ENCODE data around the gene MDM2. TPM values are rescaled to one million over a fixed set of nuclear protein-coding genes. Genes with fewer than 3 reads are reported as not detected.
A peak's percentile ranks its signal among the peaks of the same experiment; 100 is the strongest.

MDM2 gene
- total and polyA plus RNA-seq, 2 of the 8 experiments (the other 6 are each of a cell fraction or from before 2014, with no cell fraction given) = 15.1 to 115 TPM

DNA sequence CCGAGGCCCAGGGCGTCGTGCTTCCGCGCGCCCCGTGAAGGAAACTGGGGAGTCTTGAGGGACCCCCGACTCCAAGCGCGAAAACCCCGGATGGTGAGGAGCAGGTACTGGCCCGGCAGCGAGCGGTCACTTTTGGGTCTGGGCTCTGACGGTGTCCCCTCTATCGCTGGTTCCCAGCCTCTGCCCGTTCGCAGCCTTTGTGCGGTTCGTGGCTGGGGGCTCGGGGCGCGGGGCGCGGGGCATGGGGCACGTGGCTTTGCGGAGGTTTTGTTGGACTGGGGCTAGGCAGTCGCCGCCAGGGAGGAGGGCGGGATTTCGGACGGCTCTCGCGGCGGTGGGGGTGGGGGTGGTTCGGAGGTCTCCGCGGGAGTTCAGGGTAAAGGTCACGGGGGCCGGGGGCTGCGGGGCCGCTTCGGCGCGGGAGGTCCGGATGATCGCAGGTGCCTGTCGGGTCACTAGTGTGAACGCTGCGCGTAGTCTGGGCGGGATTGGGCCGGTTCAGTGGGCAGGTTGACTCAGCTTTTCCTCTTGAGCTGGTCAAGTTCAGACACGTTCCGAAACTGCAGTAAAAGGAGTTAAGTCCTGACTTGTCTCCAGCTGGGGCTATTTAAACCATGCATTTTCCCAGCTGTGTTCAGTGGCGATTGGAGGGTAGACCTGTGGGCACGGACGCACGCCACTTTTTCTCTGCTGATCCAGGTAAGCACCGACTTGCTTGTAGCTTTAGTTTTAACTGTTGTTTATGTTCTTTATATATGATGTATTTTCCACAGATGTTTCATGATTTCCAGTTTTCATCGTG lies 612 bp downstream of the MDM2 start (continued):
- TF ChIP-seq, protein P1, sequence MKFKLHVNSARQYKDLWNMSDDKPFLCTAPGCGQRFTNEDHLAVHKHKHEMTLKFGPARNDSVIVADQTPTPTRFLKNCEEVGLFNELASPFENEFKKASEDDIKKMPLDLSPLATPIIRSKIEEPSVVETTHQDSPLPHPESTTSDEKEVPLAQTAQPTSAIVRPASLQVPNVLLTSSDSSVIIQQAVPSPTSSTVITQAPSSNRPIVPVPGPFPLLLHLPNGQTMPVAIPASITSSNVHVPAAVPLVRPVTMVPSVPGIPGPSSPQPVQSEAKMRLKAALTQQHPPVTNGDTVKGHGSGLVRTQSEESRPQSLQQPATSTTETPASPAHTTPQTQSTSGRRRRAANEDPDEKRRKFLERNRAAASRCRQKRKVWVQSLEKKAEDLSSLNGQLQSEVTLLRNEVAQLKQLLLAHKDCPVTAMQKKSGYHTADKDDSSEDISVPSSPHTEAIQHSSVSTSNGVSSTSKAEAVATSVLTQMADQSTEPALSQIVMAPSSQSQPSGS (IDR thresholded peaks at IDR 0.05; ENCODE audit: low read length) = 0 out of 2 replicates have a peak, but pooled peaks have one; percentile 33
- TF ChIP-seq SP4 (IDR thresholded peaks at IDR 0.05; ENCODE audit: low read length) (0 out of 2 replicates have a peak, but pooled peaks have one; percentile 34), CEBPB (IDR thresholded peaks at IDR 0.05; ENCODE audit: low read depth, low read length) (no peak; the same call in 1 of the 2 replicates), HDAC2 (IDR thresholded peaks at IDR 0.05; ENCODE audit: borderline replicate concordance in 1 of 2, low read depth in 2 of 2, low read length in 2 of 2) (0 out of 4 replicates have a peak, but pooled peaks of 1 of the 2 experiments have one; percentile 4), GTF2F1 (IDR thresholded peaks at IDR 0.05; ENCODE audit: borderline replicate concordance, low read depth, low read length) (peak; percentile 1; the same call in 1 of the 2 replicates), CBX8 (IDR thresholded peaks at IDR 0.05; ENCODE audit: borderline replicate concordance, low read depth, low read length) (no peak), RFX5 (IDR thresholded peaks at IDR 0.05; ENCODE audit: borderline replicate concordance, low read depth, low read length) (no peak), CHD1 (IDR thresholded peaks at IDR 0.05; ENCODE audit: low read depth, low read length) (no peak), CBX5 (IDR thresholded peaks at IDR 0.05; ENCODE audit: low read depth, low read length) (no peak), SRF (IDR thresholded peaks at IDR 0.05; ENCODE audit: low read depth, low read length) (no peak), EZH2 (IDR thresholded peaks at IDR 0.05; ENCODE audit: low read depth, low read length, severe bottlenecking) (no peak), RAD21 (IDR thresholded peaks at IDR 0.05 in 1 of 2, conservative IDR thresholded peaks at IDR 0.05 in 1 of 2; ENCODE audit: low read depth in 2 of 2, low read length in 2 of 2) (no peak), JUN (IDR thresholded peaks at IDR 0.05; ENCODE audit: low read depth, low read length) (peak; percentile 56; the same call in 1 of the 2 replicates), SP1 (IDR thresholded peaks at IDR 0.05; ENCODE audit: low read depth, low read length) (peak; percentile 55; the same call in 1 of the 2 replicates), SP2 (IDR thresholded peaks at IDR 0.05; ENCODE audit: low read length) (no peak), ASH2L (IDR thresholded peaks at IDR 0.05; ENCODE audit: low read length) (peak; percentile 9), SIX5 (IDR thresholded peaks at IDR 0.05; ENCODE audit: low read depth, low read length) (no peak), RXRA (IDR thresholded peaks at IDR 0.05; ENCODE audit: insufficient read depth, low read depth, low read length) (peak; percentile 84), SAP30 (IDR thresholded peaks at IDR 0.05; ENCODE audit: insufficient read depth, insufficient replicate concordance, low read length) (peak; percentile 51)
- TF ChIP-seq, protein P2, sequence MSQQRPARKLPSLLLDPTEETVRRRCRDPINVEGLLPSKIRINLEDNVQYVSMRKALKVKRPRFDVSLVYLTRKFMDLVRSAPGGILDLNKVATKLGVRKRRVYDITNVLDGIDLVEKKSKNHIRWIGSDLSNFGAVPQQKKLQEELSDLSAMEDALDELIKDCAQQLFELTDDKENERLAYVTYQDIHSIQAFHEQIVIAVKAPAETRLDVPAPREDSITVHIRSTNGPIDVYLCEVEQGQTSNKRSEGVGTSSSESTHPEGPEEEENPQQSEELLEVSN (IDR thresholded peaks at IDR 0.05) = no peak; the same call in none of the 2 replicates

Measured in H1 (cell line).